ENCODE measurements around the gene CLIC3.

CLIC3 gene

DNA sequence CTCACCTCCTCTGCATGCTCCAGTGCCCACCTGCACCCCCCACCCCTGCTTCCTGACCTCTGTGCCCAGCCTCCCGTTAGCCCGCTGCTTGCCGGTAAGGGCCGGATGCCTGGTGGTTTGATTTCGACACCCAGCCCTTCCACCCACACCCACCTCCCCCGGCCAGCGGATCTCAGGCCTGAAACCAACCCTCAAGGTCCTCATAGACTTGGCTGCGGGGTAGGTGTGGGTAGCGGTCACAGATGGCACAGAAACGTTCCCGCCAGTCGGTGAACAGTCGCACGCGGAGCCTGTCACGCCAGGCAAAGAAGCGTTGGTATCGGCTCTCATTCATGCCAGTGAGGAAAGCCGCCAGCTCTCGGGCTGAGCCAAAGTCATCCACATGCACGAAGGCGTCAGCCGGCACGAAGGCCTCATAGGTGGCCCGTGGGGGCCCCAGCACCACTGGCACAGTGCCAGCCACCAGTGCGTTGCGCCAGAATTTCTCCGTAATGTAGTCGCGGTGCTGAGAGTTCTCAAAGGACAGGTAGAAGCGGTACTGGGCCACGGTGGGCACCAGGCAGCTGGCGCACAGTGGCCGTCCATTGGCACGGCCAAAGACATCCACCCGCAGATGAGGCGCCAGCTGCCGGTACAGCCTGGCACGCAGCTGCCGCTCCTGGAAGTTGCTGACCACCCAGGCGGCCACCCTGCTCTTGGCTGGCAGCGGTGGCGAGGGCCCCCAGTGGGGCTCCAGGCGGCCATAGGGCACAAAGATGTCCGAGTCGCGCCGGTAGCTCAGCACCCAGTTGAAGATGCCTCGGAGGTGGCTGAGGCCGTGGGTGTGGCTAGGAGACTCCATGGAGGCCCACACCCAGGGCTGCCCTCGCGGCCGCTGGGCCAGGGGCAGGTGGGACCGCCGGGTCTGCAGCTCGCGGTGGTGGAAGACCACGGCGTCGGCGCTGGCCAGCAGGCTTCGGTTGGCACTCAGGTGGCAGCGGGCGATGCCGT lies 34.5 kb upstream of the CLIC3 start:
- no peak for DNase-seq

DNA sequence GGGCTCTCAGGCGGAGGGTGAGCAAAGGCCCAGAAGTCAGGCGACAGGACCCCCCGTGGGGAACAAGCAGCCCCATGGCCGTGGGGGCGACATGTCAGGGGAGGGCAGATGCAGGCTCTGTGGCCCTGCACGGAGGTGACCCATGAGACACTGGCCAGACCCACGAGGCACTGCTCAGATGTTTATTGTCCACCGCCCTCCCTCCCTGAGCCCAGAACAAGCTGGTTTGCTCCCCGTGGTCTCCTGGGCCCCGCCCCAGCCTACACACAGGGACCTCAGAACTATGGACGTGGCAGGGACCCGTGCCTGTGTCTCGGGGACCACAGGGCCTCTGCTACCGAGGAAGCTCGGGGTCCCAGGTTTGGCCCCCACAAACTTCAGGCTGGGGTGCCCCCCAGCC lies 33.6 kb upstream of the CLIC3 start:
- DNase-seq: no peak

DNA sequence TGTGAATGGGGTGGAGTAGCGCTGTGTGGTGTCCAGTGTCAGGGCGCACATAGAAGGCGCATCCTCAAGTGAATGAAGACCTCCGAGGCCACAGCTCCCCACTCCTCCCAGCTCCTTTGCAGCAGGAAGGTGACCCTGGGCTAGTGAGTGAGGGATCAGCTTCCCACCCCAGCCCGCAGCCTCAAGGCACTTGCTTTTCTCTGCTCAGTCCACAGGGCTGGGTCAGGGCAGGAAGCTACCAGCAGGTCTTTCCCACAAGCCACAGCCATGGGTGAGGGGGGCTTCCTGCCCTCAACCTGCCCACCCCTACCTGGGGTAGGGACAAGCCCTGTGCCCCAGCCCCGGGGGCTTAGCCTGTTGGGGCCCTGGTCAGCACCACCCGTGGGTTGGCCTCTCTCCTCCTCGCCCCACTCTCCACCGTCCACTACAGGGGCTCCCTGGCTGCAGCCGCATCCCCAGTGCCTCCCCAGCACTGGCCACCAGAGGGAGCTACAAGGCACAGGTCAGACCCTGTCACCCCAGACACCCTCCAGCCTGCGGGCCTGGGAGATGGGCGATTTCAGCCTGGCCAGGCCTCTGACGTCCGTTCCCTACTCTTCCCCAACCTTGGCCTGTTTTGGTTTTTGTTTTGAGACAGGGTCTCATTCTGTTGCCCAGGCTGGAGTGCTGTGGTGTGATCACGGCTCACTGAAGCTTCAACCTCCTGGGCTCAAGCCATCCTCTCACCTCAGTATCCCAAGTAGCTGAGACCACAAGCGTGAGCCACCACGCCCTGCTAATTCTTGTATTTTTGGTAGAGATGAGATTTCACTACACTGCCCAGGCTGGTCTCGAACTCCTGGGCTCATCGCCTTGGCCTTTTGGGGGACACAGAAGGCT lies 32.9 kb upstream of the CLIC3 start:
- peak; percentile 11 to 77 (median 67) for DNase-seq

GRCh38 chr9:137028263-137029057 lies 32.1 kb upstream of the CLIC3 start:
- DNase-seq: peak; percentile 66 to 83 (median 74)

- DNase-seq: peak; percentile 2 to 63 (median 57)
Observed at GRCh38 chr9:137027369-137028262, 31.2 kb upstream of the CLIC3 start, which contains the start of gene ABCA2. Gene ABCA2, minus strand, starts transcription at chr9:137028237. Its CDS starts 97 bp downstream, at chr9:137028140.

DNA sequence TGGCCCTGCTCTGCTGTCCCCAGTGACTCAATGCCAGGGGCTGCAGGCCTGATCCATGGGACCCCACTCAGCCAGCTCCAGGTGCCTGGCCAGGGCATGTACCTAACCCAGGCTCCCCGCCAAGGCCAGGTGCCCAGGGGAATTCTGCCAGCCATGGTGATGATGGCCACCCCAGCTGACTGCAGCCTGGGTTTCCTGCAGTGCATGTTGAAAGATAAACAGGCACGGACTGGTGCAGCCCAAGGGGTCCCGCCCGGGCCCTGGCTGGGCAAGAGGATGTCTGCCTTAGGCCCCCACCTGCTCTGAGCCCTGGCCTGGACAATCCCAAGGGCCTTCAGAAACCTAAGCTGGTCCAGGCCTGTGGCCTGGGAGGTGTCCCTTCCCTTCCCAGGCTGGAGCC lies 30.5 kb upstream of the CLIC3 start:
- DNase-seq: no peak

- no peak for DNase-seq
Observed at GRCh38 chr9:137026384-137026783, 30.0 kb upstream of the CLIC3 start.

DNA sequence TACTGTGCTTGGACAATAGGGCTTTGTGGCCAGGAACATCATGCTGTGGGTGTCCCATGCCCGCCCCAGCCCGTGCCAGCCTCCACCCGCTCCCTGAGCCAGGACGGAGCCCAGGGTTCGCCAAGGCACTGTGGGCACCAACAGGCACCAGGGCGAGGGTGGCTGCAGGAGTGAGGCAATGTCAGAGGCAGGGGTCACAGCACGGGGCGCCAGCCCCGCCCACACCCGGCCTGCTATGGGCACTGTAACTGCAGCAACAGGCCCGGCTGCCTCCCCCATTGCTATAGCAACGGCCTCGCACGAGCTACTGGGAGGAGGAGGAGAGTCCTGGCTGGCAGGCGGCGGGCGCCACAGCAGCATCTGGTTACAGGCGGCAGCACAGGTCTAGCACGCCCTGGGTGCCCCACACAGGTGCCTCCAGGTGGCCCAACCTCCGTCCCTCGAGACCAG lies 29.2 kb upstream of the CLIC3 start:
- peak; percentile 83 to 98 (median 94) for DNase-seq

DNA sequence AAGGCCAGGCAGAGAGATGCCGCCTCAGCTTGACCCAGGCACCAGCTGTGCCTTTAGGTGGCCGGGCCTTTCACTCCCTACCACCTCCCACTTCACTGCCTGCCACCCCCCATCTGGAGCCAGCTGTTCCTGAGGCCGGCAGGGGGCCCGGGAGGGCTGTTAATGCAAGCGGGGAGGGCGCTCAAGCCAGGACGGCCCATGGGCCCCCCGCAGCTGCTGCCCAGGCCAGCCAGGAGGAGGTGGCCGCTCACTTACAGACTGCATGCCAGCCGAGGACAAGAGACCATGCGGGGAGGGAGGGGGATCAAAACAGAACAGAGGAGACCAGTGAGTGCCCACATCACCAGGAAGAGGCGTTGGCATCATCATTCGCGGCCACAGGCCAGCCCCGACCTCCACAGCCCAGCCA lies 27.2 kb upstream of the CLIC3 start:
- no peak for DNase-seq

DNA sequence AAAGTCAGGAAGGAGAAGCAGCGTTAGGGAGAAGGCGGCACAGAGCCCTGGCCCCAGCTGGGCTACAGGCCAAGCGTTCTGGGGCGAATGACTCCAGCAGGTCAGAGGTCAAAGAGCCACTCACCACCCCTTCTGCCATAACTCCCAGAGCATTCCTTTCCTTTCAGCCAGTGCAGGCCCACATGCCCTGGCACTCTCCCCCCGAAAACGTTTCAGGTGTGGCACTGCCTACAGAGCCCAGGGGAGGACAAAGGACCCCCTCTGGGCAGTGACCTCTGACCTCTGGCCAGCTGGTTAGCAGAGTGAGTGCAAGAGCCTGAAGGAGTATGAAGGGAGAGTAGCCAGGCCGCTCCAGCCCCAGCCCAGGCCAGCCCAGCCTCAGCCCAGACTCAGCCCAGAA lies 26.8 kb upstream of the CLIC3 start:
- DNase-seq: no peak

- DNase-seq: no peak
Observed at GRCh38 chr9:137022662-137023008, 26.3 kb upstream of the CLIC3 start.

GRCh38 chr9:137021979-137022661 lies 25.8 kb upstream of the CLIC3 start:
- peak; percentile 41 to 51 (median 46) for DNase-seq

GRCh38 chr9:137021568-137021978 lies 25.2 kb upstream of the CLIC3 start:
- DNase-seq: no peak

- no peak for DNase-seq
Observed at GRCh38 chr9:137020771-137021567, 24.6 kb upstream of the CLIC3 start.

GRCh38 chr9:137019891-137020683 lies 23.7 kb upstream of the CLIC3 start:
- DNase-seq: no peak

DNA sequence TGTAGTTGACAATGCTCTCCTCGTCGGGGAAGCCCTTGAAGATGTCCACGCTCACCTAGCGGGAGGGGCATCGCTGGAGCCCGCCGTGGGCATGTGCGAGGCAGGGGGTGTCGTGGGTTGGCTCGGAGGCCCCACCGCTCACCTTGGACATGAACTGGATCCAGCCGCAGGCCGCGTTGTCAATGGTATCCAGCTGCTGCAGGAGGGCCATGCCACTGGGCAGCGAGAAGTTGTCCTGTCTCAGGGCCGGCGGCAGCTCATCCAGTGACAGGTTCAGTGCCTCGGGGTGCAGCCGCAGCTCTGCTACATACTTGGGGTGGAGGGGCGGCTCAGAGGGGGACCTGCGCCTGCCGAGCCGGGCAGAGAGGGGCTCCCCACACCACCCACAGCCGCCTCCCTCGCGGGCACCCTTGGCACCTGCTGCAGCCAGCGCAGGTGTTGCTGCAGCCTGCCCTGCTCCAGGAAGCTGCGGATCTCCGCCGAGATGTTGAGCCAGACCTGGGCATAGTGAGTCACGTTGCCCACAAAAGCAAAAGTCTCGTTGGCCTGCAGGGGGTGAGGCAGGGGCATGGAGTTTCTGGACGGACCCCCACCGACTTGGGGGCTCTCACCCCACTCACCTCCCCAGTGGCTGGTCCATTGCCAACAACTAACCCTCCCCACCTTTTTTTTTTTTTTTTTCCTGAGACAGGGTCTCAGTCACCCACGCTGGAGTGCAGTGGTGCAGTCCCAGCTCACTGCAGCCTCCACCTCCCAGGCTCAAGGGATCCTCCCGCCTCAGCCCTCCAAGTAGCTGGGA lies 22.6 kb upstream of the CLIC3 start:
- no peak for DNase-seq

DNA sequence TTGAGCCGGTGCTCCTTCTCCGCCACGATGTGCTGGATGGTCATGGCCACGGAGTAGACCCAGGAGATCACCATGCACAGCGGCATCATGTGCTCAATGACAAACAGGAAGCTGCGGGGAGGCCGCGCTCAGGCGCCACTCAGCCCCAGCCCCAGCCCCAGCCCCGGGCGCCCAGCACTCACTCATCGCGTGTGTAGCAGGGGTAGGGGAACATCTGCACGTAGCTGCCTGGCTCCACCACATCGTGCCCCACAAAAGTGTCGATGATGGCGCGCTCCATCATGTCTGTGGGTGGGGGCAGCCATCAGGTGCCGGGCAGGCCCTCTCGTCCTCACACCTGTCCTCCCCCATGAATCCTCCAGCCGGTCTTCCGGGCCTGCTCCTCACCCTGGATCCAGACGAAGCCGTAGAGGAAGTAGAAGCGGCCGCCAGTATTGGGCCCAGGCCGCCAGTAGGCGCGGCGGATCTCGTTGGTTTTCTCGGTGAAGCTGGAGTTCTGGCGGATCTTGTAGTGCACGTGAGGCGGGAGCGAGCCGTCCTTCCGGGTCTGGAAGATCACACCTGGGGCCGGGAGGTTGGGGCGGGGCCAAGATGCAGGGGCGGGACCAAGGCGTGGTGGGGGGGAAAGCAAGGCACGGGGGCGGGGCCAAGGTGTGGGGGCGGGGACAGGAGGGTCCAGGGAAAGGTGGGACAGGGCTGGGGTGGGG lies 21.6 kb upstream of the CLIC3 start:
- DNase-seq: no peak

DNA sequence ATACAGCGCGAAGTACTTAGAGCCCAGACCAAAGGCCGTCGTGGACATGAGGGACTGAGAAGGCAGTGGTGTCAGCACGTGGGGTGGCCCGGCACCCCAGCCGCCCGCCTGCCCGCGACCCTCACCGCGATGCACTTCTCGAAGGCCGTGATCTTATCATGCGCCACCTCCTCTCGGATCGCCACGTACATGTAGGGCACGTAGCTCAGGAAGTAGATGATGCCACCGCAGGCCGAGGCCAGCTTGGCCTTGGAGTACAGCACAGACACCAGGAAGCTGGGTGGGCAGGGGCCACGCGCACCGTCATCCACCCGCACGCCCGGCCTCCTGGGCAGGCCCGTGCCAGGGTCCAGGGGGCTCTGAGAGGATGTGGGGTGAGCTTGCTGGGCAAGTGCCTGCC lies 20.7 kb upstream of the CLIC3 start:
- DNase-seq: no peak

Measured in NCI-H1417 (cell line).